ENCODE measurements around the gene RNF217.

RNF217 gene

GRCh38 chr6:124987291-124987690 lies 25.1 kb downstream of the RNF217 start:
- Histone ChIP-seq H3K9me3 (ENCODE audit: severe bottlenecking) (no peaks in the 10 kb centered on the region), H3K27ac (no peak overlapping the region), H3K4me3 (ENCODE audit: low read depth, low read length) (no peak overlapping the region), H3K36me3 (peaks cover 4% of the 10 kb centered on the region), H3K27me3 (ENCODE audit: insufficient read depth, low read depth, severe bottlenecking) (no peaks in the 10 kb centered on the region)
- TF ChIP-seq CTCF (IDR thresholded peaks at IDR 0.05; ENCODE audit: low read depth, low read length) = no peak
- no peak for DNase-seq

GRCh38 chr6:124987999-124988591 lies 25.9 kb downstream of the RNF217 start:
- TF ChIP-seq CTCF (IDR thresholded peaks at IDR 0.05; ENCODE audit: low read depth, low read length) = no peak
- no peaks in the 10 kb centered on the region for H3K9me3 ChIP-seq (ENCODE audit: severe bottlenecking)

GRCh38 chr6:124989136-124989983 lies 27.1 kb downstream of the RNF217 start:
- Histone ChIP-seq H3K27me3 (ENCODE audit: insufficient read depth, low read depth, severe bottlenecking) (no peaks in the 10 kb centered on the region), H3K4me3 (ENCODE audit: low read depth, low read length) (no peak overlapping the region), H3K27ac (no peak overlapping the region), H3K9me3 (ENCODE audit: severe bottlenecking) (no peaks in the 10 kb centered on the region), H3K36me3 (peaks cover 4% of the 10 kb centered on the region)
- DNase-seq = no peak
- TF ChIP-seq CTCF (IDR thresholded peaks at IDR 0.05; ENCODE audit: low read depth, low read length) = no peak

More at GRCh38 chr6:124987999-124988591, 25.9 kb downstream of the RNF217 start:
- Histone ChIP-seq H3K36me3 (peaks cover 4% of the 10 kb centered on the region), H3K27ac (no peak overlapping the region), H3K27me3 (ENCODE audit: insufficient read depth, low read depth, severe bottlenecking) (no peaks in the 10 kb centered on the region), H3K4me3 (ENCODE audit: low read depth, low read length) (no peak overlapping the region)
- no peak for DNase-seq

GRCh38 chr6:124990988-124991387 lies 28.8 kb downstream of the RNF217 start:
- H3K4me3 ChIP-seq (ENCODE audit: low read depth, low read length) = no peak overlapping the region
- peaks cover 4% of the 10 kb centered on the region for H3K36me3 ChIP-seq
- H3K9me3 ChIP-seq (ENCODE audit: severe bottlenecking) = no peaks in the 10 kb centered on the region
- no peak overlapping the region for H3K27ac ChIP-seq
- no peak for TF ChIP-seq CTCF (IDR thresholded peaks at IDR 0.05; ENCODE audit: low read depth, low read length)
- no peak for DNase-seq
- H3K27me3 ChIP-seq (ENCODE audit: insufficient read depth, low read depth, severe bottlenecking) = no peaks in the 10 kb centered on the region

- H3K27ac ChIP-seq = no peak overlapping the region
- no peak overlapping the region for H3K4me3 ChIP-seq (ENCODE audit: low read depth, low read length)
- DNase-seq = no peak
- H3K27me3 ChIP-seq (ENCODE audit: insufficient read depth, low read depth, severe bottlenecking) = no peaks in the 10 kb centered on the region
- no peak for TF ChIP-seq CTCF (IDR thresholded peaks at IDR 0.05; ENCODE audit: low read depth, low read length)
- H3K36me3 ChIP-seq = peaks cover 4% of the 10 kb centered on the region
- no peaks in the 10 kb centered on the region for H3K9me3 ChIP-seq (ENCODE audit: severe bottlenecking)
Measured at GRCh38 chr6:124991764-124992295, 29.6 kb downstream of the RNF217 start.
